DMS 273 (cell line): ENCODE results near the gene NPTN.
"Not testable (repeated sequence)": the region's sequence is repeated elsewhere in the genome, so short reads cannot be mapped to it uniquely, and the experiment has no call there.

ENCODE experiments used
- DNase-seq: peaks from one replicate; lab custom pipeline; 2025; ENCODE audit not compliant: unreplicated experiment; lab: John Stamatoyannopoulos, UW

The NPTN gene

DNA sequence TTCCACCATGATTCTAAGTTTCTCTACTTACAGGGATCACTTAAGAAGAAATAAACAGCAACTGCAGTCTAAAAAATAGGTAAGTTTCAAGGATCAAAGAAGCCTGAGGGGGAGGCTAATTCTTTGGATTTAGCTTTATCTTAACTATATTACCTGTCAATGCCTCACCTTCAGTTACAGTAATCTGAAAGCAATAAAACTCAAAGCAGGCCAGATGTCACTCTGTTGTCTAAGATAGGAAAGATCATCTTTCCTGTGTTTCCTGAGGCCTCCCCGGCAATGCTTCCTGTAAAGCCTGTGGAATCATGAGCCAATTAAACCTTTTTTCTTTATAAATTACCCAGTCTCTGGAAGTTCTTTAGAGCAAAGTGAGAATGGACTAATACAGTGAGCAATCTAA is 60.2 kb downstream of the NPTN start:
- no peak for DNase-seq

DNA sequence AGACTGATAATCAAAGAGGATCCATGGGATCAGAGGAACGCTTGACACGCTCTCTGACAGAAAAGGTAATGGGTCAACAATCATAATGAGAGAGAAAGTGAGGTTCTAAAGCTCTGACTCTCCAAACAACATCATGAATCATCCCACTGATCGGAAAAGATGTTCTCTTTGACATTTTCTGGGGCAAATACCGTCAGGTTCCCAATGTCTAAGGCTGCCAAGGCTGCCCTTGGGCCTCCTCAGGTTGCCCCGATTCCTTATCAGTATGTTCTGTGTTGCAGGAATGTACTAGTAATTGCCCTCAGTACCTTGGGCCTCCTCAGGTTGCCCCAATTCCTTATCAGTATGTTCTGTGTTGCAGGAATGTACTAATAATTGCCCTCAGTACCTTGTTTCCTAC is 60.9 kb downstream of the NPTN start:
- DNase-seq, result no peak

DNA sequence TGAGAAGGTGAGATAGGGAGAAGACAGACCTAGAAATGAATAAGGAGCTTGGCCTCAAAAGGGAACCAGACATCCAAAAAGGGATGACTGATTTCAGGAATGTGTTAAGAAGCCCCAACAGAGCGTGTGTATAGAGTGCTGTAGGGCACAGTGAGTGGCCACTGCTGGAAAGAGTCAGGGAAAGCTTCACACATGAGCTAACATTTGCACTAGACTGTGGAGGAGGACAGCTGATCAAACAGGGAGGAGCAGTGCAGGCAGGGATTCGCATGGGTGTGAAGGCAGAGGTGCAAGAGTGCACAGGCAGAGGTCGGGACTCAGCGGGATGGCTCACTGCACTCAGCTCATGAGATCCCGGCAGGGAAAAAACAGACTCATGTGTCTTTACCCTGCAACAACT is 61.8 kb downstream of the NPTN start:
- no peak for DNase-seq

DNA sequence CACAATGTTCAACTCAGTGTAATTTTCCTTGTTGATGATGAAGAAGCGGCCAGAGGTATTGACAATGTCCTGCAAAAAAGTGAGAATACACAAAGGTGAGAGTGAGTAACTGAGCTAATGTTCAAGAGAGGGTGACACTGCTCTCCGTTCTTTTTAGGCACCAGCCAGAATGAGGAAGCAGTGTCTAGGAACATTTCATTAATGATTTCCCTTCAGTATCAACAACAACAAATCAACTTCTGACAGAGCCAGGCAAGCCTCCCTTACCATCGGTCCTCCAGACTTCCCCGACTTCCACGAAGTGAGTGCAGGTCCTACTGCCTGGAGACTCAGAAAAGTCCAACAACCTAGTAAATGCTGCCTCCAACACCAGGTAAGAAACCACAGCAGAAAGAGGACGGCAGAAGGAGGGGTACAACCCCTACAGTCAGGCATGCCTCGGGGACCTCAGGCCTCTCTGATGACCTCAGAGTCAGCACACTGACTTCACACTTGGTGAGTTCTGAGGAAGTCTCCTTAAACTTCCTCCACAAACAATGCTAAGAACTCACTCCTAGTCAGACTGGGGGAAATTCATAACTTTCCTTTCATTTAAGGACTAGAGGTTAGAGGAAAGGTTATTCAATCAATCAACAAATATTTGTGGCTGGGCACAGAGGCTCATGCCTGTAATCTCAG is 62.7 kb downstream of the NPTN start:
- no peak for DNase-seq

DNA sequence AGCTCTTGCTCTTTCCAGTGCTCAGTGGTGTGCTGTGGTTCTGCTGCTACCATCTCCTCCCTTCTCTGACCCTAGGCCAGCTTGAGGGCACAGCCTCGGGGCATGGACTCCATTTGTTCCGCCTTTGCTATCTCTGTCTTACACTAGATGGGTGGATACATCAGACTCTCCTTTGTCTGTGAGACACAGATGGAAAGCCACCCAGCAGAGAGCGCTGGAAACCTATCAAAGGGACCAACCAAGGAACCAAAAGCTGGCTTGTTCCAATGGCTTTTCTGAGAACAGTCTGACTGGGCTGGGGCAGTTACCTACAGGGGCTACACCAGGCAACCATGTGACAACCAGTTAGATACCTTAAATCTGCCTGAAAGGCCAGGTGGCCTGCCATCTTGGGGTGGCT is 63.8 kb downstream of the NPTN start:
- DNase-seq, result no peak

DNA sequence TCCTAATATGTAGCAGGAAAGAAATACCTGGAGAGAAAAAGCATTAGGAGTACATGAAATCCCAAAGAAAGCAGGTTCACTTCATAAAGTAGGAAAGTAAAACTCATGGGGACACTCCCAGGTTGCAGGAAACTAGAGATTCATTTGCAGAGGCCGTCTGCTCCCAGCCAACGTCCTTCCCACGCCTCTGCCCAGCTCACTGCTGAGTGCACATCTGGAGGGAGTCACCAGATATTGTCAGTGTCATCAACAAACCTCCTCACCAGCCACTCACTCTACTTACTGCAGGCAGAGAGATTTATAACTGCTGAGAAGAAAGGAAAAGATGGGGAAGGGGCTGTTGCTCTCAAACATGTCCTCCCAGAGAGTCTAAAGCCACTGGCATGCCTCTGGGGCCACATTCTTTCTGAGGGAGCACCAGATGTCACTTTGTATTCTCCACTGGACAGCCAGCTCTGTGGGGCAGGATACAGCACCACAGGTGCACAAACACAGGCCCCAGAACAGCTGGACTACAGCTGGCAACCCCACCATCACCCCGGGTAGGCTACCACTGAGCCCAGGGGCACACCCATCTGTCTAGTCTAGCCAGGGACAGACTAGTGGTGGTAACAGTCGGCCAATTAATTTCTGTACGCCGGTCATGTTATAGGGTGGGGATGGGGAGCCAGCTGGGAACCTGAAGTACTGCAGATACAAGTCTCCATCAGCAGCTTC is 64.5 kb downstream of the NPTN start:
- DNase-seq, result peak; percentile 9

DNA sequence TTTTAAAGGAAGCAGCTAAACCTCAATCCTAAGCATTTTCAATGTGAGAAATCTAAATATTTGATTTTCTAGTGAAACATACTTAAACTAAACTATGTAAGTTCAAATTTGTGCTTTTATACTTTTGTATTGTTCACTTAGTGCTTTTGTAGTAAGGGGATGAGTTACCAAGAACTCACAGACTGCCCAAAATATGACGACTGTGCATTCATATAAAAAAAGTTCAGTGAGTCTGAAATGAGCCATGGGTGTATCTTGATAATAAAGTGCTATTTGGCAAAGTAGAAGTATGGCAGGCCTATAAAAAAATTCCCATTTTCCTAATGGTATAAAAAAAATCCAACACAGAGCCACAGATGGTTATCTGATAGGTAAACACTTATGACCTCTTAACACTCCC is 66.2 kb downstream of the NPTN start:
- DNase-seq, result no peak

DNA sequence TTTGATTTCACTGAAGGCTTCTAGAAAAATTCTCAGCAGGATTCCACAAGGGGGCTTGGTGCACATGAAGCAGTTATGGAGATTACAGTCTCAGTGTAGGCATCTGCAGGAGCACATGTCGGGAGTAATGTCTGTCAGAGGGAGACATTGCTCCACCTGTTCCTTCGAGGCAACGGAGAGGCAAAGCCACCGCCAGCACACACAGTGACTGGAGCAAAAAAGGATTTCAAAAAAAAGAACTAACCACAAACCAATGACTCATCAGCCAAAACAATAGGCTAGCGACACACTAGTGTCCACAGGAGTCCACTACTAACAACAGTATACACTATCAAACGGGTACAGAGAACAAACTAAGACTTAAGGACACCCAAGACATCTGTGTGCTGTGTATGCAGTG is 68.9 kb downstream of the NPTN start:
- DNase-seq, result peak; percentile 6

DNA sequence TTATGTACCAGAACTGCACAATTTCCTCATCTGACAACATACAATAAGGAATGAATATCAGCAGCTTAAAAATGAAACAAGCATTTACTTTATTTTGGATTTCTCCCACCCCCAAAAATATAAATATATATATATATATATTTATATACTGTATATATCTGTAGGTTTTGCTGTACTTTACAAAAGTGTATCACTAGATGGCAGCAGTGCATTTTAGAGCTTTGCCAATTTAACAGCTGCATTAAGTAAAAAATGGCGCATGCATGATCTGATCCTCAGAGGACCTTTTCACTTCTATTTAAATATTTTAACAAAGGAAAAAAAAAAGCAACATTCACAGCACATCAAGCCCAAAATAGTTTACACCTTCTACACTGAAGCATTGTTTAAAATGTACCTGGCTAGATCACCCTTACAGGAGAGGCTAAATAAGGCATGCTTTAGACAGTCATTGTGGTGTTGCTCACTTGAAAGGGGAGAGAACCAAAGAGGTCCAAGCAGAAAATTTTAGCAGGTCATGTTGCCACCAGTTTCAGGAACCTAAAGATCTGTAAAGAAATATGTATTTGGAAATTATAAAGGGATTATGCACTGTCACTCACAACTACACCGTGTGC is 72.6 kb downstream of the NPTN start:
- DNase-seq, result peak; percentile 80

DNA sequence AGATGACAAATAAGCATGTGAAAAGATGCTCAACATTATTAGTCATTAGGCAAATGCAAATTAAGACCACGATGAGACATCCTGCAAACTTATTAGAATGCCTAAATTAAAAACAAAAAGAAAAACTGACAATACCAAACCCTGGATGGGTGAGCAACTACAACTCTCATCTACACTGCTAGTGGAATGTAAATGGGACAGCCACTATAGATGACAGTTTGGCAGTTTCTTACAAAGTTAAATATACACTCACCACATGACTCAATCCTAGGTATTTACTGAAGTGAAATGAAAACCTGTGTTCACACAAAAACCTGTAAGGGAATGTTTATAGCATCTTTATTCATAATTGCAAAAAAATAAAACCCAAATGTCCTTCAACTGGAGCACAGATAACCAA is 74.7 kb downstream of the NPTN start:
- no peak for DNase-seq

DNA sequence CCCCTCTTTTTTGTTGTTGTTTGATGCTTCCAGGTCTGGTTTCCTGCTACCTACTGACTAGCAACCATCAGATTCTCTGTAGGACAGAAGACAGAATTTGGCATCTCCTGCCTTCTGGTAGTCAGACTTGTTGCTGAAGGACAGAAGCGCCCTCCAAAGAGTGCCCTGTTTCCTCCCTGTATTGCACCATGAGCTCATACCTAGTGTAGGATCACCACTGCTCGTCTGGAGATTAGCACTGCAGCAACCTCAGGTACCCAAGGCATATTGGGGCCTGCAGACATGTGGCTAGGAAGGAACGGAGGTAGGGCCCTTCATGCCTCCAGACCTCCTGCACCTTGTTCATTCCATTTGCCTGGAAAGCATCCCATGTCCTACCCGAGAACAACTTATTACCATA is 78.1 kb downstream of the NPTN start:
- no peak for DNase-seq

DNA sequence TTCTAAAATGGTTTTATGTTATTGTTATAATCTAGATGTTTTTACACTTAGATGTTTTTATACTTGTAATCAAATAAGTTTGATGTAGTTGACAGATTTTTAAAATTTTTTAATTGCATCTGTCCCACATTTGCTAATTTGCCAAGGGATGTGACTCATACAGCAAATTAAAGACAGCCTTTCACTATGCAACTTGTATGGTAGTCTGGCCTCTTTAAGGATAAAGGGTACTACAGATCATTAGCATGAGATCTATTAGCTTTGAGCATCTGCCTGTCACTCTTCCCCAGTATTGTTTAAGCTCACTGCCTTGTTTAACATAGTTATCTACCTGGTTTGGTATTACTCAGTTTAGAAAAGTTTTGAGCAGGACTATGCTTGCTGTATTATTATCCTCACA is 83.0 kb downstream of the NPTN start:
- no peak for DNase-seq

DNA sequence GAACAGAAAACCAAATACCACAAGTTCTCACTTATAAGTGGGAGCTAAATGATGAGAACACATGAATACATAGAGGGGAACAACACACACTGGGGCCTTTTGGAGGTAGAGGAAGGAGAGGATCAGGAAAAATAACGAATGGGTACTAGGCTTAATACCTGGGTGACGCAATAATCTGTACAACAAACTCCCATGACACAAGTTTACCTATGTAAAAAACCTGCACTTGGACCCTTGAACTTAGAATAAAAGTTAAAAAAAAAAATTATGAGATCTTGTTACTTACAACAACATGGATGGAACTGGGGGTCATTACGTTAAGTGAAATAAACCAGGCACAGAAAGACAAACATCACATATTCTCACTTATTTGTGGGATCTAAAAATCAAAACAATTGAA is 84.3 kb downstream of the NPTN start:
- DNase-seq, result not testable (repeated sequence)

DNA sequence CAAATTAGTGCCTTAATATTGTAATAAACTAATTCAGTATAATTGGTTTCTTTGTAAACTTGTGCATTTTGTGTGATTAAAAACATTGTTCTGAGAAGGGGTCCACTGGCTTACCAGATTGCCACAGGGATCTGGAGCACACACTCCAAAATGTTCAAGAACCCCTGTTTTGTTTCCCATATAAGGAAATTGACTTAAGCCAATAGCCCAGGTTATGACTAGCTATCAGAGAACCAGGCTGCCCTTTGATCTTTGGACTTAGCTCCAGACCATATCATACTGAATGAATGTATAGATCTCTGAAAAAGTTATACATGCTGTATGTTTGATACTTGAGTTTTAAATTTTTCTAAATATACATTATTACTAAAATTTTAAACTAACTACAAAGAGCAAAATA is 91.7 kb downstream of the NPTN start:
- DNase-seq, result no peak

DNA sequence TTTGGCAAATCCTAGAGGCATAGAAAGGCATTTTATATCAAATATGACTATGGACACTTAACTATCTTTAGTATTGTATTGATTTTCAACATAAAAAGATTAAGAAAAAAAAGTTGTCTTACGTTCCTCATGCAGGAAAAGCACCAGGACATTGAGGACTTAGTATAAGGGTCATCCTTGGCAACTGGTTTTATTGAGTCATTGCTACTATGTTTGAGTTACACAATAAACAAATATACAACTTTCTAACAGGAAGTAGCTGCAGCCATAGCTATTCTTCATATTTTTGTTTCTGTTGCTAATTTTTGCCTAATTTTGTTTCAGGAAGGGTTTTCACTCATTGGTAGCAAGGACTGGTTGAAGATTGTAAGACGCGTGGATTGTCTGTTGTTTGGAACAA is 93.0 kb downstream of the NPTN start:
- no peak for DNase-seq

DNA sequence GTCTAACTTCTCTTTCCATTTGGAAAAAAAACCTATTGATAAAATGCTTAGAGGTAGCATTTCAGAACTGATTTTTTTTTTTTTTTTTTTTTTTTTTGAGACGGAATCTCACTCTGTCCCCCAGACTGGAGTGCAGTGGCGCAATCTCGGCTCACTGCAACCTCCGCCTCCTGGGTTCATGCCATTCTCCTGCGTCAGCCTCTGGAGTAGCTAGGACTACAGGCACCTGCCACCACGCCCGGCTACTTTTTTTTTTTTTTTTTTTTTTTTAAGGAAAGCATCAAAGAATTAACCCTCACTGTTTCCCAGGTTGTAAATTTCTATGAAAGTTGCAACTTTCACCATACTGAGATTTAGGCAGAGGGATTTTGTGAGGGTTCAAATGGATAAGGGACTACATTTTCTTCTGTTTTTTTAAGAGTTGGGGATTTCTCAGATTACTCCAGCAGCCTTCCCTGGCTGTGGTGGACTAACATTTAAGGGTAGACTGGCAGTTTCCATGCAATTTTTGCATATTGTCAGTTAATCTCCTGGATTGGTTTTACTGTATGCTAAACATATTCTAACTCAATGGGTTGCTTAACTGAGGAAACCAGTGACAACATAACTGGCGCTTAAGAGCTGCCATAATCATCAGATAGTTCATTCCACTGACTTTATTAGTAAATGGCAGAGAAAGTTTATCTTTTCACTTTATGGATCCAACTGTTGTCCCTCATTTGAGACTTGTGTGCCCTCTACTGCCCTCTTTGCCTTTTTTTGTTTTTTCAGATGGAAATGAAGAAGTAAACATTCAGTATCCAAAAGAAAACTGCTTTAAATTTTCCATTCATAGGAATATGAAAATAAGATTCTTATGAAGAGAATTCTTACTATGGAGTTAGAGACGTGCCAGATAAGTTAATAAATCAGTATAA is 93.7 kb downstream of the NPTN start:
- peak; percentile 4 for DNase-seq

DNA sequence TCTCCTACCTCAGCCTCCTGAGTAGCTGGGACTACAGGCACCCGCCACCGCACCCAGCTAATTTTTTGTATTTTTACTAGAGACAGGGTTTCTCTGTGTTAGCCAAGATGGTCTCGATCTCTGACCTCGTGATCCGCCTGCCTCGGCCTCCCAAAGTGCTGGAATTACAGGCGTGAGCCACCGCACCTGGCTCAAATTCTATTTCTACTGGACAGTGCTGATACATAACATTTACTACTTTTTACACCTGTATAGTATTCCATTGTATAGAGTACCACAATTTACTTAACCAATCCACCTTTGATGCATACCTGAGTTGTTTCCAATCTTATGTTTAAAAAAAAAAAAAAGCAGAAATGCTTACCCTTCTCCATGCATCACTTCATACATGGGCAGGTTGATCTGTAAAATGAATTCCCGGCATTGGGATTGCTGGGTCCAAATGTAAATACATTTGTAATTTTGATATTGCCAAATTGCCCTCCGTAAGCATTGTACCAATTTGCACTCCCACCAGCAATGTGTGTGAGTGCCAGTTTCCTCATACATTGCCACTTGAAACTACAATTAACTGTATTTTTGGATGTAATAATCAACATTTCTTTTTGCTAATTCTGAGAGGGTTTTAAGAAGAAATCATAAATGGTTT is 94.5 kb downstream of the NPTN start:
- no peak for DNase-seq

DNA sequence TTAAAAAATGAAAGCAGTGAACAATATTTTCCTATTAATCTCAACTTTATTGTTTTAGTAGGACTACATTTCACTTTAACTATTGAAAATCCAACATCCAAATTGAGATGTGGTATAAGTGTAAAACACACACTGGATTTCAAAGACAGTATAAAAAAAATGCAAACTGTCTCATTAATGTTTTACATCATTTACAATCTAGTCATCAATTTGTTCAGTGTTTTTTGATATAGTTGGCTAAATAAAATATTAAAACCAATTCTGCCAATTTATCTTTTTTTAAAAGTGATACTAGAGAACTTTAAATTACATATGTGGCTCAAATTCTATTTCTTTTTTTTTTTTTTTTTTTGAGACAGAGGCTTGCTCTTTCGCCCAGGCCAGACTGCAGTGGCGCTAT is 95.1 kb downstream of the NPTN start:
- DNase-seq, result no peak

DNA sequence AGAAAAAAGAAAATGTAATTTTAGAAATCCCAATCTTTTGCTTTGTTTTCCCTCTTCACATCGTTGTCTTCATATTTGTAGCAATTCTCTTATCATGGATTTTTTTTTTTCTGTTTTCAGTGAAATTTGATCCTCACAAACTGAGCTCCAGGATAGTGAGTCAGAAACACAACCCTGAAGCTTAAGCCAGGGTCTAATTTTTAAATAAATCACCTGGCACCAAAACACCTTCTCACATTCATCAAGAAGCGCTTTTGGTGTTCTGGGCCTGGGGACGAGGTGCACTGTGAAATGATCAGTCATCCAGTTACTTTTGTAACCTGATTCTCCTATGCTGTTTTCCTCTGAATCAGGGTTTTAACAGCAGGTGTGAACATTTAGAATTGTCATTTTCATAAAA is 102.5 kb downstream of the NPTN start:
- no peak for DNase-seq

DNA sequence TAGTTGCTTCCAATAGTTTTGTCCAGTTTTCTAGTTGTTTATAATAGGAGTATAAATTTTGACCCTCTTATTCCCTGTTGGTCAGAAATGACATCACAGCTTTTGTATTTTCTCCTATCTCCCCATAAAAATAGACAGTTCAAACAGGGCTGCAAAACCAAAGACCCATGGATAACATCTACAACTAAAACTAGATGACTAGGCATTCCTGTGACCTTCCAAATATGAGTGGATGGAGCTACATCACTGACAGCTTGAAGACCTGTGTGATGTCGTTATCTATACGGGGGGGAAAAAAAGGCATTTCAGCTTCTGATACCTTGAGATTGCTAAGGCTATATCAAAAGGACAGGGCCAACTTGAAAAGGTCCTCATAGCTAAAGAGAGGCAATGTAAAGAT is 105.6 kb downstream of the NPTN start:
- DNase-seq, result no peak

DNA sequence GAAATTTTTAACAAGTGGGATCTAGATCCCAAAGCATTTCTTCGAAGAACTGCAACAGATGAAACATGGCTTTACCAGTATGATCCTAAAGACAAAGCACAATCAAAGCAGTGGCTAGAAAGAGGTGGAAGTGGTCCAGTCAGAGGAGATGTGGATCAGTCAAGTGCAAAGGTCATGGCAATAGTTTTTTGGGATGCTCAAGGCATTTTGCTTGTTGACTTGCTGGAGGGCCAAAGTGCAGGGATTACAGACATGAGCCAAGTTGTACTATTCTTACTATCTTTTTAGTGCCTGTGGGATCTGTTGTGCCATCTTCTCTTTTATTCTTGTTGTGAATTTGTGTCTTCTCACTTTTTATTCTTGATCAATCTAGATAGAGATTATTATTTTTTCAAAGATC is 108.3 kb downstream of the NPTN start:
- DNase-seq, result no peak
